A549 (cell line): ENCODE measurements around the gene TSEN54. TPM values are rescaled to one million over a fixed set of nuclear protein-coding genes. Genes with fewer than 3 reads are reported as not detected.

Experiments
- ATAC-seq, 2 experiments: fragments of 200-7000 bp in 1 of 2; fragments of >200 bp in 1 of 2; cut with Nextera tagmentation in 1 of 2; cut with Tn5 transposase in 1 of 2; 3 replicates each; pipeline versions ENCODE4 v1.8.0 to v1.9.1; 2018 to 2020; ENCODE audit warnings: mild to moderate bottlenecking in 1 of 2, moderate library complexity in 1 of 2
- CTCF ChIA-PET: fragments of 300-600 bp; sonication (Branson Sonifier 250); formaldehyde crosslinking; extraction: SDS; loops from one replicate; lab custom pipeline; 2021; ENCODE audit warnings: antibody characterized with exemption, inconsistent platforms; lab: Yijun Ruan, JAX
- POLR2A ChIA-PET: fragments of 350-600 bp; formaldehyde crosslinking; extraction: SDS; loops from one replicate; lab custom pipeline; 2021; ENCODE audit warnings: antibody characterized with exemption, inconsistent platforms; lab: Yijun Ruan, JAX
- DNase-seq, 2 experiments: peaks; one replicate each; pipeline versions ENCODE4 v3.0.0 to v3.0.0-alpha.2; 2011 to 2016; ENCODE audit warnings: low read depth in 1 of 2, low spot score in 1 of 2
- FAIRE-seq: peaks from 2 replicates; lab custom pipeline; 2011; peaks lifted over from hg19 to GRCh38; lab: Jason Lieb, UNC
- H3K27ac ChIP-seq, 2 experiments: fragments of >200 bp; sonication (Bioruptor Twin); formaldehyde crosslinking; 3 replicates each; pipeline ENCODE4 v1.5.1; 2016 to 2017
- H3K4me1 ChIP-seq: fragments of >200 bp; sonication (Bioruptor Twin); formaldehyde crosslinking; 3 replicates; pipeline ENCODE4 v1.6.1; 2016
- H3K4me2 ChIP-seq: fragments of >200 bp; sonication (Bioruptor Twin); formaldehyde crosslinking; 3 replicates; pipeline ENCODE4 v1.6.1; 2016
- H3K4me3 ChIP-seq: fragments of >200 bp; sonication (Bioruptor Twin); formaldehyde crosslinking; 3 replicates; pipeline ENCODE4 v1.5.1; 2016
- H3K9me3 ChIP-seq: fragments of >200 bp; sonication (Bioruptor Twin); formaldehyde crosslinking; 3 replicates; pipeline ENCODE4 v1.6.1; 2016
- CBX8 ChIP-seq: fragments of 200-600 bp; sonication (generic); IDR thresholded peaks from 2 replicates; pipeline ENCODE4 v1.6.1; 2016
- HOXB13 ChIP-seq: fragments of 250-450 bp; sonication (Bioruptor Pico); IDR thresholded peaks from 2 replicates; pipeline ENCODE4 v1.5.0; 2020; ENCODE audit warnings: low read depth, mild to moderate bottlenecking, moderate library complexity
- MAX ChIP-seq: IDR thresholded peaks from 2 replicates; pipeline ENCODE4 v1.6.1; 2012
- RAD21 ChIP-seq, 2 experiments: fragments of >200 bp in 1 of 2; sonication (Bioruptor Twin) in 1 of 2; formaldehyde crosslinking in 1 of 2; IDR thresholded peaks in 1 of 2; conservative IDR thresholded peaks in 1 of 2; 2 replicates in 1 of 2; 3 replicates in 1 of 2; pipeline ENCODE4 v1.6.1; 2012 to 2018; ENCODE audit warnings: inconsistent platforms in 1 of 2
- RFX5 ChIP-seq: fragments of 450-650 bp; IDR thresholded peaks from 2 replicates; pipeline ENCODE4 v1.7.1; 2014; ENCODE audit warnings: antibody characterized with exemption, mild to moderate bottlenecking, moderate library complexity
- WGBS: methylation state at CpG from one replicate; pipeline ENCODE4 v1.1.6; 2017; ENCODE audit errors: missing lambda C conversion rate; 5-methylcytosine and 5-hydroxymethylcytosine counted together
- polyA plus RNA-seq, 4 experiments: library from polyadenylated mRNA; depleted of rRNA in 3 of 4; stranded (reverse); fragments of >200 nt; fragmentation: RNase III in 1 of 4; extraction: RNeasy Plus Mini Kit Qiagen cat#74134 plus additional on column Dnase treatment in 1 of 4; gene quantifications; 2 replicates in 3 of 4; 3 replicates in 1 of 4; pipeline ENCODE4 v1.2.3, GENCODE V29; 2011 to 2017

TSEN54 gene
- polyA plus RNA-seq, 2 of the 4 experiments (the other 2 are of a cell fraction): 24.8 to 38.4 TPM

GRCh38 chr17:75573994-75574393, 57.7 kb downstream of the TSEN54 start:
- 0 out of 6 replicates have a peak, but pooled peaks of 1 of the 2 experiments have one; percentile 7 for ATAC-seq
- WGBS: 90% methylated on average over 5 of the region's 13 CpGs
- TF ChIP-seq RFX5 (no peak), HOXB13 (no peak), CBX8 (no peak), MAX (no peak), RAD21 (conservative IDR thresholded peaks at IDR 0.05 in 1 of 2, IDR thresholded peaks at IDR 0.05 in 1 of 2) (no peak)
- FAIRE-seq: no peak
- DNase-seq: no peak
- Histone ChIP-seq H3K27ac (no peak overlapping the region), H3K9me3 (no peaks in the 10 kb centered on the region), H3K4me2 (no peak overlapping the region), H3K4me1 (no peaks in the 10 kb centered on the region), H3K4me3 (no peak overlapping the region)
- POLR2A ChIA-PET: no interaction called here
- CTCF ChIA-PET: no interaction called here

Other genes starting within 250 kb of the TSEN54 start
- gene MIF4GD, start 245.3 kb upstream of the TSEN54 start, polyA plus RNA-seq (2011; rRNA removed): 61.0 and 71.4 TPM in 2 replicates
- gene MIF4GD, start 245.3 kb upstream of the TSEN54 start, polyA plus RNA-seq (2017; fragmentation: RNase III; extraction: RNeasy Plus Mini Kit Qiagen cat#74134 plus additional on column Dnase treatment): 22.2 to 24.6 TPM (median 23.9 TPM) in 3 replicates
- 14.8 and 15.3 TPM in 2 replicates for gene SLC25A19, start 227.1 kb upstream of the TSEN54 start, polyA plus RNA-seq (2011; rRNA removed)
- gene SLC25A19, start 227.1 kb upstream of the TSEN54 start, polyA plus RNA-seq (2017; fragmentation: RNase III; extraction: RNeasy Plus Mini Kit Qiagen cat#74134 plus additional on column Dnase treatment): 13.7 to 16.4 TPM (median 14.9 TPM) in 3 replicates
- 87.5 and 91.4 TPM in 2 replicates for gene GRB2, start 110.8 kb upstream of the TSEN54 start, polyA plus RNA-seq (2011; rRNA removed)
- 89.0 to 91.9 TPM (median 90.1 TPM) in 3 replicates for gene GRB2, start 110.8 kb upstream of the TSEN54 start, polyA plus RNA-seq (2017; fragmentation: RNase III; extraction: RNeasy Plus Mini Kit Qiagen cat#74134 plus additional on column Dnase treatment)
- 30.5 and 42.7 TPM in 2 replicates for gene TMEM94, start 59.9 kb upstream of the TSEN54 start, polyA plus RNA-seq (2011; rRNA removed)
- 50.0 to 64.9 TPM (median 63.8 TPM) in 3 replicates for gene TMEM94, start 59.9 kb upstream of the TSEN54 start, polyA plus RNA-seq (2017; fragmentation: RNase III; extraction: RNeasy Plus Mini Kit Qiagen cat#74134 plus additional on column Dnase treatment)
- gene CASKIN2, start 991 bp upstream of the TSEN54 start, polyA plus RNA-seq (2011; rRNA removed): 3.6 and 4.6 TPM in 2 replicates
- 9.9 to 11.2 TPM (median 10.7 TPM) in 3 replicates for gene CASKIN2, start 991 bp upstream of the TSEN54 start, polyA plus RNA-seq (2017; fragmentation: RNase III; extraction: RNeasy Plus Mini Kit Qiagen cat#74134 plus additional on column Dnase treatment)
- gene LLGL2, start 9.2 kb downstream of the TSEN54 start, polyA plus RNA-seq (2011; rRNA removed): 18.9 and 20.7 TPM in 2 replicates
- gene LLGL2, start 9.2 kb downstream of the TSEN54 start, polyA plus RNA-seq (2017; fragmentation: RNase III; extraction: RNeasy Plus Mini Kit Qiagen cat#74134 plus additional on column Dnase treatment): 32.6 to 38.2 TPM (median 35.0 TPM) in 3 replicates
- 12.4 and 17.7 TPM in 2 replicates for gene MYO15B, start 71.3 kb downstream of the TSEN54 start, polyA plus RNA-seq (2011; rRNA removed)
- 27.4 to 33.9 TPM (median 33.5 TPM) in 3 replicates for gene MYO15B, start 71.3 kb downstream of the TSEN54 start, polyA plus RNA-seq (2017; fragmentation: RNase III; extraction: RNeasy Plus Mini Kit Qiagen cat#74134 plus additional on column Dnase treatment)
- gene SMIM5, start 116.9 kb downstream of the TSEN54 start, polyA plus RNA-seq (2011; rRNA removed): 0.25 and 0.30 TPM in 2 replicates
- 0.15 to 0.33 TPM (median 0.20 TPM) in 3 replicates for gene SMIM5, start 116.9 kb downstream of the TSEN54 start, polyA plus RNA-seq (2017; fragmentation: RNase III; extraction: RNeasy Plus Mini Kit Qiagen cat#74134 plus additional on column Dnase treatment)
- 22.7 and 29.2 TPM in 2 replicates for gene RECQL5, start 150.6 kb downstream of the TSEN54 start, polyA plus RNA-seq (2011; rRNA removed)
- 37.3 to 42.5 TPM (median 39.9 TPM) in 3 replicates for gene RECQL5, start 150.6 kb downstream of the TSEN54 start, polyA plus RNA-seq (2017; fragmentation: RNase III; extraction: RNeasy Plus Mini Kit Qiagen cat#74134 plus additional on column Dnase treatment)
- gene SAP30BP, start 150.8 kb downstream of the TSEN54 start, polyA plus RNA-seq (2011; rRNA removed): 76.3 and 103 TPM in 2 replicates
- 125 to 139 TPM (median 136 TPM) in 3 replicates for gene SAP30BP, start 150.8 kb downstream of the TSEN54 start, polyA plus RNA-seq (2017; fragmentation: RNase III; extraction: RNeasy Plus Mini Kit Qiagen cat#74134 plus additional on column Dnase treatment)
- 19.8 and 20.6 TPM in 2 replicates for gene ITGB4, start 204.9 kb downstream of the TSEN54 start, polyA plus RNA-seq (2011; rRNA removed)
- gene ITGB4, start 204.9 kb downstream of the TSEN54 start, polyA plus RNA-seq (2017; fragmentation: RNase III; extraction: RNeasy Plus Mini Kit Qiagen cat#74134 plus additional on column Dnase treatment): 30.1 to 37.4 TPM (median 36.0 TPM) in 3 replicates
- 20.7 and 21.3 TPM in 2 replicates for gene GALK1, start 248.7 kb downstream of the TSEN54 start, polyA plus RNA-seq (2011; rRNA removed)
- 50.9 to 55.6 TPM (median 54.3 TPM) in 3 replicates for gene GALK1, start 248.7 kb downstream of the TSEN54 start, polyA plus RNA-seq (2017; fragmentation: RNase III; extraction: RNeasy Plus Mini Kit Qiagen cat#74134 plus additional on column Dnase treatment)